ENCODE results near the gene CADM4.

Gene CADM4

GRCh38 chr19:43612374-43612773 is 27.3 kb downstream of the CADM4 start:
- Histone ChIP-seq H3K79me2 (ENCODE audit: control insufficient read depth, low read length) (peaks cover 70% of the 10 kb centered on the region), H3K4me1 (ENCODE audit: control insufficient read depth, low read length) (no peaks in the 10 kb centered on the region), H3K4me3 (ENCODE audit: low read length) (no peak overlapping the region), H3K27ac (ENCODE audit: low read depth, low read length) (no peak overlapping the region), H3K9me3 (ENCODE audit: control insufficient read depth, insufficient read depth, low read length) (no peaks in the 10 kb centered on the region), H4K20me1 (ENCODE audit: control insufficient read depth, insufficient read depth, low read depth, low read length) (no peaks in the 10 kb centered on the region), H3K4me2 (ENCODE audit: low read length) (no peak overlapping the region), H3K27me3 (ENCODE audit: control insufficient read depth, low read length) (no peaks in the 10 kb centered on the region), H3K36me3 (ENCODE audit: control insufficient read depth, low read length) (peaks cover 36% of the 10 kb centered on the region), H3F3A (ENCODE audit: control insufficient read depth, insufficient read depth) (no peaks in the 10 kb centered on the region), H3K9me2 (replicated peaks; ENCODE audit: control insufficient read depth, low read length) (no peaks in the 10 kb centered on the region)
- TF ChIP-seq EZH2phosphoT487 (IDR thresholded peaks at IDR 0.05; ENCODE audit: borderline replicate concordance, low read length) (no peak), CTCF (IDR thresholded peaks at IDR 0.05; ENCODE audit: low read depth, low read length, poor library complexity, severe bottlenecking) (no peak)

GRCh38 chr19:43611788-43612187 is 27.9 kb downstream of the CADM4 start, which contains the start of gene SRRM5:
SRRM5 (plus strand) TSS chr19:43612088; CDS start chr19:43612122, 34 bp downstream.
- TF ChIP-seq EZH2phosphoT487 (IDR thresholded peaks at IDR 0.05; ENCODE audit: borderline replicate concordance, low read length): no peak
- no peak for TF ChIP-seq CTCF (IDR thresholded peaks at IDR 0.05; ENCODE audit: low read depth, low read length, poor library complexity, severe bottlenecking)
- no peaks in the 10 kb centered on the region for H3F3A ChIP-seq (ENCODE audit: control insufficient read depth, insufficient read depth)
- no peaks in the 10 kb centered on the region for H3K9me3 ChIP-seq (ENCODE audit: control insufficient read depth, insufficient read depth, low read length)
- H3K4me1 ChIP-seq (ENCODE audit: control insufficient read depth, low read length): no peaks in the 10 kb centered on the region
- no peaks in the 10 kb centered on the region for H4K20me1 ChIP-seq (ENCODE audit: control insufficient read depth, insufficient read depth, low read depth, low read length)
- H3K9me2 ChIP-seq (replicated peaks; ENCODE audit: control insufficient read depth, low read length): no peaks in the 10 kb centered on the region
- peaks cover 39% of the 10 kb centered on the region for H3K36me3 ChIP-seq (ENCODE audit: control insufficient read depth, low read length)
- H3K4me2 ChIP-seq (ENCODE audit: low read length): no peak within 1 kb of the TSS
- H3K4me3 ChIP-seq (ENCODE audit: low read length): no peak within 1 kb of the TSS
- H3K79me2 ChIP-seq (ENCODE audit: control insufficient read depth, low read length): peaks cover 64% of the 10 kb centered on the region
- no peak within 1 kb of the TSS for H3K27ac ChIP-seq (ENCODE audit: low read depth, low read length)
- no peaks in the 10 kb centered on the region for H3K27me3 ChIP-seq (ENCODE audit: control insufficient read depth, low read length)

GRCh38 chr19:43610493-43610892 is 29.2 kb downstream of the CADM4 start:
- no peak overlapping the region for H3K4me2 ChIP-seq (ENCODE audit: low read length)
- H3K9me2 ChIP-seq (replicated peaks; ENCODE audit: control insufficient read depth, low read length): no peaks in the 10 kb centered on the region
- peaks cover 51% of the 10 kb centered on the region for H3K79me2 ChIP-seq (ENCODE audit: control insufficient read depth, low read length)
- no peak overlapping the region for H3K4me3 ChIP-seq (ENCODE audit: low read length)
- no peaks in the 10 kb centered on the region for H4K20me1 ChIP-seq (ENCODE audit: control insufficient read depth, insufficient read depth, low read depth, low read length)
- H3K27ac ChIP-seq (ENCODE audit: low read depth, low read length): no peak overlapping the region
- H3F3A ChIP-seq (ENCODE audit: control insufficient read depth, insufficient read depth): no peaks in the 10 kb centered on the region
- H3K27me3 ChIP-seq (ENCODE audit: control insufficient read depth, low read length): no peaks in the 10 kb centered on the region
- no peaks in the 10 kb centered on the region for H3K4me1 ChIP-seq (ENCODE audit: control insufficient read depth, low read length)
- peaks cover 40% of the 10 kb centered on the region for H3K36me3 ChIP-seq (ENCODE audit: control insufficient read depth, low read length)
- H3K9me3 ChIP-seq (ENCODE audit: control insufficient read depth, insufficient read depth, low read length): no peaks in the 10 kb centered on the region
- TF ChIP-seq CTCF (IDR thresholded peaks at IDR 0.05; ENCODE audit: low read depth, low read length, poor library complexity, severe bottlenecking): no peak
- TF ChIP-seq EZH2phosphoT487 (IDR thresholded peaks at IDR 0.05; ENCODE audit: borderline replicate concordance, low read length): no peak
